HepG2 (cell line): Measurements from ENCODE around the gene CCDC88B. TPM values are rescaled to one million over a fixed set of nuclear protein-coding genes. Genes with fewer than 3 reads are reported as not detected.

Experiments
- CREB1 ChIP-seq, 2 experiments: fragments of 450-650 bp in 1 of 2; IDR thresholded peaks; 2 replicates each; pipeline ENCODE4 v1.6.1; 2016 to 2017; ENCODE audit warnings: control low read depth in 1 of 2, mild to moderate bottlenecking in 1 of 2, missing compliant biosample characterization in 1 of 2, missing genetic modification characterization in 1 of 2
- DPF2 ChIP-seq: sonication (generic); formaldehyde crosslinking; IDR thresholded peaks from 2 replicates; pipeline ENCODE4 v1.4.0; 2020; ENCODE audit warnings: mild to moderate bottlenecking, low read depth, missing genetic modification reagents, borderline replicate concordance
- HCFC1 ChIP-seq: fragments of 150-350 bp; IDR thresholded peaks from 2 replicates; pipeline ENCODE4 v1.6.1; 2014; ENCODE audit warnings: low read depth, low read length
- HMG20A ChIP-seq: IDR thresholded peaks from 2 replicates; pipeline ENCODE4 v1.6.1; 2016; ENCODE audit warnings: borderline replicate concordance
- HMG20B ChIP-seq: conservative IDR thresholded peaks from 2 replicates; pipeline ENCODE4 v1.6.1; 2016; ENCODE audit warnings: missing genetic modification reagents, missing compliant biosample characterization
- HNF4A ChIP-seq: sonication (generic); formaldehyde crosslinking; IDR thresholded peaks from 2 replicates; pipeline ENCODE4 v1.4.0; 2020; ENCODE audit warnings: missing genetic modification reagents
- HNRNPL ChIP-seq: fragments of 200-400 bp; formaldehyde crosslinking; IDR thresholded peaks from 2 replicates; pipeline ENCODE4 v1.6.1; 2017; ENCODE audit warnings: mild to moderate bottlenecking, low read depth, low read length
- MAFF ChIP-seq: IDR thresholded peaks from 2 replicates; pipeline ENCODE4 v1.6.1; 2011; ENCODE audit warnings: low read depth, low read length, improper control_type of control experiment
- MED1 ChIP-seq: sonication (generic); formaldehyde crosslinking; IDR thresholded peaks from 2 replicates; pipeline ENCODE4 v1.4.0; 2020; ENCODE audit warnings: missing genetic modification reagents
- MED13 ChIP-seq: sonication (generic); formaldehyde crosslinking; IDR thresholded peaks from 2 replicates; pipeline ENCODE4 v1.5.0; 2020; ENCODE audit warnings: missing genetic modification reagents
- MED8 ChIP-seq: sonication (generic); formaldehyde crosslinking; IDR thresholded peaks from 2 replicates; pipeline ENCODE4 v1.8.1; 2023; ENCODE audit warnings: mild to moderate bottlenecking, missing genetic modification reagents; ENCODE audit not compliant: insufficient replicate concordance
- MEIS1 ChIP-seq: sonication (generic); formaldehyde crosslinking; IDR thresholded peaks from 2 replicates; pipeline ENCODE4 v1.9.0; 2021; ENCODE audit warnings: mild to moderate bottlenecking, missing genetic modification reagents, moderate library complexity, borderline replicate concordance
- NFKBIZ ChIP-seq: IDR thresholded peaks from 2 replicates; pipeline ENCODE4 v1.6.1; 2018; ENCODE audit warnings: missing genetic modification reagents, missing compliant biosample characterization
- PHB2 ChIP-seq: fragments of 450-650 bp; IDR thresholded peaks from 2 replicates; pipeline ENCODE4 v1.6.1; 2018; ENCODE audit not compliant: partially characterized antibody
- TBX3 ChIP-seq: fragments of 450-650 bp; IDR thresholded peaks from 2 replicates; pipeline ENCODE4 v1.6.1; 2017; ENCODE audit warnings: antibody characterized with exemption, mild to moderate bottlenecking, inconsistent platforms, borderline replicate concordance
- ZBTB43 ChIP-seq: sonication (generic); formaldehyde crosslinking; conservative IDR thresholded peaks from 2 replicates; pipeline ENCODE4 v1.4.0; 2020; ENCODE audit warnings: missing genetic modification reagents
- ZBTB49 ChIP-seq: sonication (generic); formaldehyde crosslinking; IDR thresholded peaks from 2 replicates; pipeline ENCODE4 v1.4.0; 2020; ENCODE audit warnings: missing genetic modification reagents, borderline replicate concordance
- ZNF281 ChIP-seq: sonication (generic); formaldehyde crosslinking; IDR thresholded peaks from 2 replicates; pipeline ENCODE4 v1.4.0; 2020; ENCODE audit warnings: missing genetic modification reagents, borderline replicate concordance
- ZNF33A ChIP-seq: sonication (generic); formaldehyde crosslinking; IDR thresholded peaks from 2 replicates; pipeline ENCODE4 v1.5.1; 2020; ENCODE audit warnings: missing genetic modification reagents, mild to moderate bottlenecking, moderate library complexity, borderline replicate concordance
- ZNF44 ChIP-seq: sonication (generic); formaldehyde crosslinking; IDR thresholded peaks from 2 replicates; pipeline ENCODE4 v1.5.1; 2020; ENCODE audit warnings: mild to moderate bottlenecking, missing genetic modification reagents
- ZNF546 ChIP-seq: sonication (generic); formaldehyde crosslinking; conservative IDR thresholded peaks from 2 replicates; pipeline ENCODE4 v1.8.1; 2023; ENCODE audit warnings: mild to moderate bottlenecking, missing genetic modification reagents
- ZNF614 ChIP-seq: IDR thresholded peaks from 2 replicates; pipeline ENCODE4 v1.6.1; 2018; ENCODE audit warnings: missing biosample characterization, missing genetic modification reagents, inconsistent platforms, borderline replicate concordance
- ZNF782 ChIP-seq: sonication (generic); formaldehyde crosslinking; IDR thresholded peaks from 2 replicates; pipeline ENCODE4 v1.4.0; 2020; ENCODE audit warnings: missing genetic modification reagents, mild to moderate bottlenecking, borderline replicate concordance
- polyA plus RNA-seq, 8 experiments: library from polyadenylated mRNA; depleted of rRNA in 3 of 8; stranded (reverse) in 7 of 8; unstranded in 1 of 8; fragments of >200 nt; fragmentation: Illumina TruSeq in 4 of 8; extraction: Trizol in 4 of 8; gene quantifications; 2 replicates each; pipeline versions ENCODE4 v1.2.1 to v1.2.3, GENCODE V29; 2011 to 2016; ENCODE audit warnings: low read depth in 4 of 8, missing spikeins in 1 of 8, mixed read lengths in 1 of 8; ENCODE audit not compliant: insufficient read depth in 1 of 8
- total RNA-seq, 5 experiments: library from RNA; depleted of rRNA; stranded (reverse); fragments of >200 nt; fragmentation: Illumina TruSeq; extraction: Trizol; gene quantifications; 2 replicates each; pipeline ENCODE4 v1.2.3, GENCODE V29; 2016; ENCODE audit warnings: low read depth in 1 of 5

CCDC88B gene
- total and polyA plus RNA-seq, 2 of the 13 experiments (the other 11 are each of a cell fraction or from before 2014, with no cell fraction given), result 3.6 to 4.8 TPM

GRCh38 chr11:64306876-64307622, 33.0 kb upstream of the CCDC88B start (continued):
- TF ChIP-seq TBX3 (no peak), ZNF614 (CRISPR knock-in tag) (no peak), ZNF782 (CRISPR knock-in tag) (peak; percentile 48; the same call in 1 of the 2 replicates), MED8 (CRISPR knock-in tag) (peak; percentile 50), NFKBIZ (CRISPR knock-in tag) (0 out of 2 replicates have a peak, but pooled peaks have one; percentile 20), PHB2 (no peak), HMG20A (CRISPR knock-in tag) (no peak), CREB1 (IDR thresholded peaks at IDR 0.05) (no peak), CREB1 (CRISPR knock-in tag; IDR thresholded peaks at IDR 0.05) (no peak), HMG20B (CRISPR knock-in tag) (no peak), HCFC1 (no peak), ZNF44 (CRISPR knock-in tag) (no peak), HNF4A (peak; percentile 84), MEIS1 (CRISPR knock-in tag) (peak; percentile 33; the same call in 1 of the 2 replicates), MED13 (CRISPR knock-in tag) (no peak), ZNF281 (CRISPR knock-in tag) (peak; percentile 97), ZNF546 (CRISPR knock-in tag) (no peak), MAFF (no peak), ZBTB49 (CRISPR knock-in tag) (no peak), ZBTB43 (0 out of 2 replicates have a peak, but pooled peaks have one; percentile 10), DPF2 (CRISPR knock-in tag) (0 out of 2 replicates have a peak, but pooled peaks have one; percentile 54), ZNF33A (no peak), MED1 (peak; percentile 62), HNRNPL (peak; percentile 80)
